Upper lobe of right lung (tissue), 1 donor: ENCODE measurements around the gene LAMTOR2. TPM values are rescaled to one million over a fixed set of nuclear protein-coding genes. Genes with fewer than 3 reads are reported as not detected.

Experiments used
- ATAC-seq: fragments of 200-7000 bp; cut with Tn5 transposase; one replicate; pipeline ENCODE4 v1.9.1; 2020; ENCODE audit warnings: mild to moderate bottlenecking, moderate library complexity
- DNase-seq: peaks from one replicate; pipeline ENCODE4 v3.0.0-alpha.2; 2020
- H3K27ac ChIP-seq: fragments of 200-600 bp; one replicate; pipeline ENCODE4 v1.8.0; 2022
- H3K27me3 ChIP-seq: fragments of 200-600 bp; one replicate; pipeline ENCODE4 v1.8.0; 2022; ENCODE audit warnings: mild to moderate bottlenecking
- H3K36me3 ChIP-seq: fragments of 200-600 bp; one replicate; pipeline ENCODE4 v1.8.0; 2022
- H3K4me1 ChIP-seq: fragments of 200-600 bp; one replicate; pipeline ENCODE4 v1.8.0; 2022
- H3K4me3 ChIP-seq: fragments of 200-600 bp; one replicate; pipeline ENCODE4 v1.8.0; 2022; ENCODE audit warnings: mild to moderate bottlenecking
- H3K9me3 ChIP-seq: fragments of 200-600 bp; one replicate; pipeline ENCODE4 v1.8.0; 2022
- CTCF ChIP-seq: fragments of 200-600 bp; IDR thresholded peaks from one replicate; pipeline ENCODE4 v1.8.0; 2022; ENCODE audit warnings: antibody characterized with exemption
- intact Hi-C: fragments of 100-400 bp; cut with DNase I; formaldehyde crosslinking; loops from one replicate; pipeline ENCODE4 v1.11.0; 2022
- total RNA-seq: library from RNA; stranded (reverse); fragmentation: NEBNext Ultra II Directional; extraction: Animal tissue kit (Norgen Biotek cat#: 25700); gene quantifications from one replicate; pipeline ENCODE4 v1.2.1, GENCODE V29; 2021
- donor health status: DM: no; HTN: yes; CAD: no; lungs with severe emphysema.

The LAMTOR2 gene
- total RNA-seq, 1 donor from 2014 or later, result 49.7 TPM

GRCh38 chr1:156081917-156082308, 27.3 kb downstream of the LAMTOR2 start:
- no peak for TF ChIP-seq CTCF
- DNase-seq (no peak), ATAC-seq (no peak)
- Histone ChIP-seq H3K36me3 (no peaks in the 10 kb centered on the region), H3K4me3 (peak overlapping the region; percentile 77), H3K27ac (no peak overlapping the region), H3K9me3 (no peaks in the 10 kb centered on the region), H3K27me3 (no peaks in the 10 kb centered on the region), H3K4me1 (peaks cover 19% of the 10 kb centered on the region)
- intact Hi-C loops, result no loop called here

GRCh38 chr1:156082309-156083091, 27.9 kb downstream of the LAMTOR2 start, which contains the start of gene MEX3A:
TSS of gene MEX3A (minus strand) at chr1:156082465. CDS start at chr1:156081998, 467 bp downstream.
- Histone ChIP-seq H3K36me3 (no peaks in the 10 kb centered on the region), H3K4me3 (peak within 1 kb of the TSS; percentile 77), H3K9me3 (no peaks in the 10 kb centered on the region), H3K27ac (no peak within 1 kb of the TSS), H3K4me1 (peaks cover 19% of the 10 kb centered on the region), H3K27me3 (no peaks in the 10 kb centered on the region)
- intact Hi-C loops, result no loop called here
- TF ChIP-seq CTCF, result no peak
- DNase-seq (peak; percentile 86), ATAC-seq (peak; percentile 80)

GRCh38 chr1:156083800-156084790, 29.5 kb downstream of the LAMTOR2 start:
- H3K4me3 ChIP-seq, result no peak overlapping the region
- intact Hi-C loops, result no loop called here

GRCh38 chr1:156086256-156086662, 31.7 kb downstream of the LAMTOR2 start:
- intact Hi-C loops, result no loop called here
- DNase-seq (no peak), ATAC-seq (peak; percentile 49)
- no peak for TF ChIP-seq CTCF
- no peak overlapping the region for H3K4me3 ChIP-seq
- H3K27ac ChIP-seq, result no peak overlapping the region
- no peaks in the 10 kb centered on the region for H3K9me3 ChIP-seq
- no peaks in the 10 kb centered on the region for H3K36me3 ChIP-seq
- peaks cover 16% of the 10 kb centered on the region for H3K4me1 ChIP-seq
- H3K27me3 ChIP-seq, result no peaks in the 10 kb centered on the region

More at GRCh38 chr1:156083800-156084790, 29.5 kb downstream of the LAMTOR2 start:
- peaks cover 19% of the 10 kb centered on the region for H3K4me1 ChIP-seq
- no peak for ATAC-seq
- no peaks in the 10 kb centered on the region for H3K27me3 ChIP-seq
- H3K36me3 ChIP-seq, result no peaks in the 10 kb centered on the region
- no peak for DNase-seq
- H3K27ac ChIP-seq, result no peak overlapping the region
- no peak for TF ChIP-seq CTCF
- H3K9me3 ChIP-seq, result no peaks in the 10 kb centered on the region

GRCh38 chr1:156089704-156090103, 35.1 kb downstream of the LAMTOR2 start:
- no peak for TF ChIP-seq CTCF
- DNase-seq, result no peak
- ATAC-seq, result no peak

More at GRCh38 chr1:156089704-156090103, 35.1 kb downstream of the LAMTOR2 start:
- Histone ChIP-seq H3K4me3 (no peak overlapping the region), H3K27me3 (no peaks in the 10 kb centered on the region), H3K4me1 (peaks cover 3% of the 10 kb centered on the region), H3K9me3 (no peaks in the 10 kb centered on the region), H3K27ac (no peak overlapping the region), H3K36me3 (no peaks in the 10 kb centered on the region)
- intact Hi-C loops, result loop anchor here (5.0 kb wide), 1 partner anchor 138 kb away; no protein-coding TSS in a partner anchor
